ENCODE data around the gene KLK1. TPM values are rescaled to one million over a fixed set of nuclear protein-coding genes. Genes with fewer than 3 reads are reported as not detected.

KLK1 gene
- total and polyA plus RNA-seq, 10 of the 15 experiments (the other 5 are each of a cell fraction or from before 2014, with no cell fraction given), result 3.4 to 27.5 (median 20.2) TPM

DNA sequence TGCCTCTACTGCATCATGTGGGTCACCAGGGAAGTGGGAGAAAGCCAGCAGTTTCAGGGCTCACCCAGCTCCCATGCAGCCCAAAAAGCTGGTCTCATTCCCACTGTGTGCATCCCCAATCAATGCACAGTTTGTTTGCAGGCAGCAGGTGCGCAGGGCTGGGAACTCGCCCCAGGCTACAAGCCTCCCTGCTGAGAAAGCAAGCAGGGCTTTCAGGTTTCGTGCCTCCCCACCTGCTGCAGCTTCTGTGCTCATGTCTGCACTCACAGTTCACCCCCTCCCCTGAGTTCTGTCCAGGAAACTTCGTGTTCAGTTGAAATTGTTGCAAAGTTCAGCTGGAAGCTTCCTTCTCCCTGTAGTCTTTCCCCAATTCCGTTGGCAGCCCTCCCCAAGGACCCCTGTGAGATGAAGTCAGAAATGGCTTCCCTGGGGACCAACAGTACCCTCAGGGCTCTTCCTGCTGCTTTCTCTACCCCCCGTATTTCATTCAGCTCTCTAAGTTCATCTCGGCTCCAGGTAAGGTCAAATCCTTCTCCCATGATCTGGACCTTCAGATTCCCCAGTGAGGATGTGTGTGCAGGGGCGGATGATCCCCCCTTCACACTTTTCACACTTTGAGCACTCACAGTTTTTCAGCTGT lies 20.8 kb upstream of the KLK1 start:
- ChIA-PET POLR2A (interaction anchor here (0.7 kb wide), 1 partner anchor 8 kb away, joined by 4 read pairs; no protein-coding TSS in a partner anchor), CTCF (interaction anchor here (1.2 to 2.2 kb wide), 3 partner anchors 24 to 77 kb away, joined by 3 to 11 read pairs (median 4); no protein-coding TSS in a partner anchor), RAD21 (ENCODE audit: unreplicated experiment) (interaction anchor here (0.8 to 2.6 kb wide), 2 partner anchors 41 to 77 kb away, joined by 4 to 10 read pairs; no protein-coding TSS in a partner anchor), SMC1A (ENCODE audit: uncharacterized antibody, unreplicated experiment) (interaction anchor here (1.5 to 2.0 kb wide), 3 partner anchors 8 to 77 kb away, joined by 5 to 6 read pairs (median 6); no protein-coding TSS in a partner anchor)
- BruUV-seq (replicated peaks), result no TSS peak
- DNase-seq (ENCODE audit: low read depth, low spot score), result no peak
- Histone ChIP-seq H4K20me1 (ENCODE audit: control insufficient read depth, insufficient read depth) (no peaks in the 10 kb centered on the region), H3K4me2 (ENCODE audit: control insufficient read depth, insufficient read depth) (no peak overlapping the region), H3K9me3 (replicated peaks; ENCODE audit: control insufficient read depth, insufficient read depth, low read length) (no peaks in the 10 kb centered on the region; the same call in 2 of the 3 replicates), H3K27ac (ENCODE audit: control insufficient read depth, insufficient read depth) (no peak overlapping the region), H3K4me1 (ENCODE audit: control insufficient read depth, insufficient read depth, low read length) (no peaks in the 10 kb centered on the region; the same call in 1 of the 2 replicates), H3K36me3 (ENCODE audit: control insufficient read depth in 2 of 2, insufficient read depth in 2 of 2, low read length in 1 of 2) (no peaks in the 10 kb centered on the region), H3K9ac (ENCODE audit: control insufficient read depth, insufficient read depth, low read length) (no peak overlapping the region), H3K27me3 (replicated peaks in 1 of 2; ENCODE audit: control insufficient read depth in 2 of 2, insufficient read depth in 2 of 2, low read length in 1 of 2) (no peaks in the 10 kb centered on the region), H3K4me3 (no peak overlapping the region), H3K79me2 (ENCODE audit: control insufficient read depth, insufficient read depth, low read length) (no peaks in the 10 kb centered on the region), H2AFZ (ENCODE audit: control insufficient read depth, low read depth, low read length) (no peak overlapping the region; the same call in 1 of the 2 replicates)
- 30% methylated on average over 8 of the region's 8 CpGs for WGBS (ENCODE audit: insufficient coverage, insufficient replicate concordance, low lambda C conversion rate, missing lambda C conversion rate)
- in situ Hi-C loops (cut with MboI), result no loop called here
- intact Hi-C loops (cut with micrococcal nuclease; ENCODE audit: unreplicated experiment), result no loop called here
- TF ChIP-seq SMARCA5 (IDR thresholded peaks at IDR 0.05) (no peak), CREB1 (IDR thresholded peaks at IDR 0.05; ENCODE audit: low read depth) (no peak), MEF2B (IDR thresholded peaks at IDR 0.05; ENCODE audit: partially characterized antibody, poor library complexity, severe bottlenecking) (peak; percentile 66), CBX3 (IDR thresholded peaks at IDR 0.05; ENCODE audit: borderline replicate concordance, low read depth) (no peak), FOXK2 (IDR thresholded peaks at IDR 0.05) (no peak), IKZF1 (conservative IDR thresholded peaks at IDR 0.05) (no peak), NFIC (IDR thresholded peaks at IDR 0.05; ENCODE audit: low read depth, low read length) (no peak)
- FAIRE-seq, result no peak
- ATAC-seq, result no peak
